Activated CD4-positive, alpha-beta T cell treated with anti-CD3 and anti-CD28 coated beads, Interleukin-2, amount 50 U/mL, for 24 hours (primary cell): ENCODE measurements around the gene CHMP4A.
A peak's percentile ranks its signal among the peaks of the same experiment; 100 is the strongest.

Source experiments
- DNase-seq, 2 donors: peaks; one replicate each; pipeline ENCODE4 v3.0.0-alpha.2; 2020; ENCODE audit warnings: low read depth in 1 of 2, low spot score in 1 of 2

CHMP4A gene

GRCh38 chr14:24212924-24213865 lies at the start of gene CHMP4A:
TSS of gene CHMP4A (minus strand) at chr14:24213488. CDS start at chr14:24213439, 49 bp downstream.
- DNase-seq = peak; percentile 84 to 96

- DNase-seq = no peak
Observed at GRCh38 chr14:24261969-24262327, 48.7 kb upstream of the CHMP4A start.

GRCh38 chr14:24261256-24261968 lies 48.1 kb upstream of the CHMP4A start:
- DNase-seq = no peak

- DNase-seq = no peak
Observed at GRCh38 chr14:24260780-24261157, 47.5 kb upstream of the CHMP4A start.

GRCh38 chr14:24260026-24260779 lies 46.9 kb upstream of the CHMP4A start:
- DNase-seq = no peak

- no peak for DNase-seq
Observed at GRCh38 chr14:24259282-24260025, 46.2 kb upstream of the CHMP4A start.

- DNase-seq = no peak
Observed at GRCh38 chr14:24258548-24259265, 45.4 kb upstream of the CHMP4A start.

- no peak for DNase-seq
Observed at GRCh38 chr14:24258119-24258518, 44.8 kb upstream of the CHMP4A start.

- DNase-seq = no peak
Observed at GRCh38 chr14:24256960-24257359, 43.7 kb upstream of the CHMP4A start.

- DNase-seq = no peak
Observed at GRCh38 chr14:24255931-24256711, 42.8 kb upstream of the CHMP4A start.

- DNase-seq = no peak
Observed at GRCh38 chr14:24255438-24255837, 42.1 kb upstream of the CHMP4A start.

- DNase-seq = no peak
Observed at GRCh38 chr14:24254630-24255392, 41.5 kb upstream of the CHMP4A start.

GRCh38 chr14:24253936-24254335 lies 40.6 kb upstream of the CHMP4A start:
- no peak for DNase-seq

- DNase-seq = no peak
Observed at GRCh38 chr14:24252289-24253124, 39.2 kb upstream of the CHMP4A start.

- DNase-seq = no peak
Observed at GRCh38 chr14:24251880-24252288, 38.6 kb upstream of the CHMP4A start.

GRCh38 chr14:24250354-24250753 lies 37.1 kb upstream of the CHMP4A start:
- DNase-seq = no peak

- no peak for DNase-seq
Observed at GRCh38 chr14:24249230-24250021, 36.1 kb upstream of the CHMP4A start.
